Loucy (cell line): ENCODE results near the gene FAM107B.

Experiments
- H2AFZ ChIP-seq: fragments of 200-600 bp; sonication (generic); 2 replicates; pipeline ENCODE4 v1.6.0; 2016; ENCODE audit warnings: antibody characterized with exemption, mild to moderate bottlenecking, low read length, moderate library complexity
- H3F3A ChIP-seq: fragments of 200-600 bp; 2 replicates; pipeline ENCODE4 v1.6.0; 2016; ENCODE audit warnings: antibody characterized with exemption, low read depth, mild to moderate bottlenecking
- H3K27me3 ChIP-seq: fragments of 200-600 bp; sonication (generic); 2 replicates; pipeline ENCODE4 v1.6.1; 2014; ENCODE audit warnings: low read length, mild to moderate bottlenecking; ENCODE audit not compliant: insufficient read depth, poor library complexity, severe bottlenecking
- H3K36me3 ChIP-seq: fragments of 200-600 bp; sonication (generic); 2 replicates; pipeline ENCODE4 v1.6.1; 2016; ENCODE audit warnings: low read length; ENCODE audit not compliant: insufficient read depth
- H3K4me1 ChIP-seq: fragments of 200-600 bp; sonication (generic); 2 replicates; pipeline ENCODE4 v1.5.1; 2014; ENCODE audit warnings: low read length, mild to moderate bottlenecking; ENCODE audit not compliant: insufficient read depth, poor library complexity, severe bottlenecking
- H3K4me2 ChIP-seq: fragments of 200-600 bp; sonication (generic); 2 replicates; pipeline ENCODE4 v1.6.0; 2014; ENCODE audit warnings: antibody characterized with exemption, low read length, low read depth, mild to moderate bottlenecking; ENCODE audit not compliant: poor library complexity, severe bottlenecking
- H3K4me3 ChIP-seq: fragments of 200-600 bp; sonication (generic); 2 replicates; pipeline ENCODE4 v1.5.1; 2014; ENCODE audit warnings: low read length, mild to moderate bottlenecking, mixed read lengths; ENCODE audit not compliant: poor library complexity, severe bottlenecking
- H3K79me2 ChIP-seq: fragments of 200-600 bp; sonication (generic); 2 replicates; pipeline ENCODE4 v1.6.1; 2014; ENCODE audit warnings: low read length; ENCODE audit not compliant: insufficient read depth
- H3K9ac ChIP-seq: fragments of 200-600 bp; sonication (generic); 2 replicates; pipeline ENCODE4 v1.6.0; 2014; ENCODE audit warnings: mild to moderate bottlenecking, low read depth, low read length, moderate library complexity; ENCODE audit not compliant: poor library complexity, severe bottlenecking
- H3K9me2 ChIP-seq: fragments of 200-600 bp; sonication (generic); replicated peaks from 2 replicates; pipeline ENCODE4 v1.6.1; 2016; ENCODE audit warnings: low read depth, low read length, mixed read lengths
- H3K9me3 ChIP-seq: fragments of 200-600 bp; sonication (generic); 2 replicates; pipeline ENCODE4 v1.6.1; 2014; ENCODE audit warnings: mild to moderate bottlenecking, antibody characterized with exemption, low read length, low read depth; ENCODE audit not compliant: insufficient read depth
- H4K20me1 ChIP-seq: fragments of 200-600 bp; sonication (generic); 2 replicates; pipeline ENCODE4 v1.6.0; 2014; ENCODE audit warnings: antibody characterized with exemption, low read length, mild to moderate bottlenecking; ENCODE audit not compliant: insufficient read depth, poor library complexity, severe bottlenecking
- EZH2phosphoT487 ChIP-seq: fragments of 200-600 bp; IDR thresholded peaks from 2 replicates; pipeline ENCODE4 v1.6.1; 2018; ENCODE audit warnings: antibody characterized with exemption, mild to moderate bottlenecking, moderate library complexity, borderline replicate concordance
- TF ChIP-seq, protein P1 (sequence below): fragments of 200-600 bp; sonication (generic); conservative IDR thresholded peaks from 2 replicates; pipeline ENCODE4 v1.5.1; 2014; ENCODE audit warnings: mild to moderate bottlenecking, antibody characterized with exemption, low read length

The FAM107B gene

DNA sequence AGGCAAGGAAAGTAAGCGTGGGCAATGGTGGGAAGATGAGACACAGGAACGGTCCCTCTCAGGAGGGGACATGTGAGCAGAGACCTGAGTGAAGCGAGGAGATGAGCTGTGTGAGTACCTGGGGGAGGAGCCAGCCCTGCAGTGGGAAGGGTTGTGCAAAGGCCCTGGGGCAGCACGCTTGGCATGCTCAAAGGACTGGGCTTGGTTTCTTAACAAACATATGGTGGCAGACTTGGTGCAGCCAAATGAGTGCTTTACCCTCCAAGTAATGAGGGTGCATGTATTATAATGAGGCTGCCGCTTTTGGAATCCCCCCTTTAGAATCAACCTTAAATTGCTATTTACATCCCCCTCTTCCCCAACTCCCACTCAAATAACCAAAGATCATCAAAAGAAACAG, 291.3 kb downstream of the FAM107B start:
- no peak overlapping the region for H3K4me3 ChIP-seq
- H3K36me3 ChIP-seq = no peaks in the 10 kb centered on the region
- TF ChIP-seq EZH2phosphoT487 = no peak
- no peaks in the 10 kb centered on the region for H3K4me1 ChIP-seq
- no peaks in the 10 kb centered on the region for H3F3A ChIP-seq
- H2AFZ ChIP-seq = no peak overlapping the region
- H4K20me1 ChIP-seq = no peaks in the 10 kb centered on the region
- H3K9ac ChIP-seq = no peak overlapping the region
- H3K27me3 ChIP-seq = no peaks in the 10 kb centered on the region
- no peaks in the 10 kb centered on the region for H3K9me2 ChIP-seq
- H3K79me2 ChIP-seq = no peaks in the 10 kb centered on the region
- no peaks in the 10 kb centered on the region for H3K9me3 ChIP-seq
- no peak overlapping the region for H3K4me2 ChIP-seq

DNA sequence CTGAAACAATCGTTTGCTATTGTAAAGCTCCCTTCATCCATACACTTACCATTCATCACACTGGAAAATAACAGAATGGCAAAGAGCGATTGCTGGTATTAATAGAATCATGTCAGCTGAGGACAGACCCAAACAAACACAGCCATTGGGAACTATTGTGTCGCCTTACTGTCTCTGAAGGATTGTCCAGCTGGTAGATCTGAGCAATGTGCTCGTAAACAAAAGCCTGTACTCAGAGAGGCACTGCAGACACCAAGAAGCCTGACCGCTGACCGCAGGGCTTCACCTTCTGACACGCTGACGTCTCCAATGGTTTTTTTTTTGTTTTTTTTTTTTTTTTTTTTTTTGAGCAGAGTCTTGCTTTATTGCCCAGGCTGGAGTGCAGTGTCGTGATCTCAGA, 292.9 kb downstream of the FAM107B start:
- no peaks in the 10 kb centered on the region for H3K9me2 ChIP-seq
- no peaks in the 10 kb centered on the region for H3K9me3 ChIP-seq
- H3K79me2 ChIP-seq = no peaks in the 10 kb centered on the region
- TF ChIP-seq, protein P1, sequence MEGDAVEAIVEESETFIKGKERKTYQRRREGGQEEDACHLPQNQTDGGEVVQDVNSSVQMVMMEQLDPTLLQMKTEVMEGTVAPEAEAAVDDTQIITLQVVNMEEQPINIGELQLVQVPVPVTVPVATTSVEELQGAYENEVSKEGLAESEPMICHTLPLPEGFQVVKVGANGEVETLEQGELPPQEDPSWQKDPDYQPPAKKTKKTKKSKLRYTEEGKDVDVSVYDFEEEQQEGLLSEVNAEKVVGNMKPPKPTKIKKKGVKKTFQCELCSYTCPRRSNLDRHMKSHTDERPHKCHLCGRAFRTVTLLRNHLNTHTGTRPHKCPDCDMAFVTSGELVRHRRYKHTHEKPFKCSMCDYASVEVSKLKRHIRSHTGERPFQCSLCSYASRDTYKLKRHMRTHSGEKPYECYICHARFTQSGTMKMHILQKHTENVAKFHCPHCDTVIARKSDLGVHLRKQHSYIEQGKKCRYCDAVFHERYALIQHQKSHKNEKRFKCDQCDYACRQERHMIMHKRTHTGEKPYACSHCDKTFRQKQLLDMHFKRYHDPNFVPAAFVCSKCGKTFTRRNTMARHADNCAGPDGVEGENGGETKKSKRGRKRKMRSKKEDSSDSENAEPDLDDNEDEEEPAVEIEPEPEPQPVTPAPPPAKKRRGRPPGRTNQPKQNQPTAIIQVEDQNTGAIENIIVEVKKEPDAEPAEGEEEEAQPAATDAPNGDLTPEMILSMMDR = no peak
- TF ChIP-seq EZH2phosphoT487 = no peak
- H3K4me1 ChIP-seq = no peaks in the 10 kb centered on the region
- H3K27me3 ChIP-seq = no peaks in the 10 kb centered on the region
- no peak overlapping the region for H3K4me3 ChIP-seq
- no peak overlapping the region for H2AFZ ChIP-seq
- H3K9ac ChIP-seq = no peak overlapping the region
- no peaks in the 10 kb centered on the region for H3F3A ChIP-seq
- H3K36me3 ChIP-seq = no peaks in the 10 kb centered on the region
- no peaks in the 10 kb centered on the region for H4K20me1 ChIP-seq
- no peak overlapping the region for H3K4me2 ChIP-seq

DNA sequence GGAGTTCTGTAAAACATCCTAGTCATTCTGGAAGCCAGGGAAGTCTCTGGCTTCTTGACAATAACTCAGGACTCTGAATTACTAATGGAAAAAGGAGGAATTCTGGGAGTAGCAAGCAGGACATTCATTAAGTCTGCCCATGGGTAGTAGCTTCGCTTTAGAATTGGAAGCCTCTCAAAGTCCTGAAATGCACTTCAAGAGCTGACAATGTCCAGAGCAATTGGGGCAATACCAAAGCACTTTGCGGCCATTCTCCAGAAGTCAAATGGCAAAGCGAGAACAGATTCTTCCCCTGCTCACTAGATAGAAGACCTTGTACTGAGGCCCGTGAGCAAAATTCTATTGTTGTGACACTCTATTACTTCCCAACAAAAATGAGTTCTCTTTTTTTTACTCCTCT, 293.7 kb downstream of the FAM107B start:
- no peak overlapping the region for H2AFZ ChIP-seq
- no peaks in the 10 kb centered on the region for H3K79me2 ChIP-seq
- H3K9me2 ChIP-seq = no peaks in the 10 kb centered on the region
- no peak for TF ChIP-seq EZH2phosphoT487
- TF ChIP-seq, protein P1 = no peak
- no peaks in the 10 kb centered on the region for H4K20me1 ChIP-seq
- H3K4me2 ChIP-seq = no peak overlapping the region
- no peaks in the 10 kb centered on the region for H3K27me3 ChIP-seq
- no peaks in the 10 kb centered on the region for H3F3A ChIP-seq
- no peaks in the 10 kb centered on the region for H3K4me1 ChIP-seq
- H3K4me3 ChIP-seq = no peak overlapping the region
- H3K9ac ChIP-seq = no peak overlapping the region
- H3K9me3 ChIP-seq = no peaks in the 10 kb centered on the region
- no peaks in the 10 kb centered on the region for H3K36me3 ChIP-seq

- Histone ChIP-seq H4K20me1 (no peaks in the 10 kb centered on the region), H3K9me3 (no peaks in the 10 kb centered on the region), H3K9ac (no peak overlapping the region), H2AFZ (no peak overlapping the region), H3K4me1 (no peaks in the 10 kb centered on the region), H3K79me2 (no peaks in the 10 kb centered on the region), H3K36me3 (no peaks in the 10 kb centered on the region), H3K4me2 (no peak overlapping the region), H3K4me3 (no peak overlapping the region), H3K9me2 (no peaks in the 10 kb centered on the region), H3F3A (no peaks in the 10 kb centered on the region), H3K27me3 (no peaks in the 10 kb centered on the region)
- TF ChIP-seq, protein P1 = peak; percentile 87
- no peak for TF ChIP-seq EZH2phosphoT487
Measured at GRCh38 chr10:14478604-14479003, 296.1 kb downstream of the FAM107B start.
